ENCODE measurements around the gene EPHA8.

EPHA8 gene

GRCh38 chr1:22528451-22528850 is 34.8 kb upstream of the EPHA8 start:
- Histone ChIP-seq H3K36me3 (ENCODE audit: insufficient read depth, low read length) (no peaks in the 10 kb centered on the region), H3K4me1 (ENCODE audit: insufficient read depth, low read length) (no peaks in the 10 kb centered on the region), H3K9ac (ENCODE audit: low read depth, low read length) (no peak overlapping the region), H3K9me3 (ENCODE audit: control insufficient read depth, insufficient read depth, low read length) (no peaks in the 10 kb centered on the region)

GRCh38 chr1:22529901-22530621 is 33.2 kb upstream of the EPHA8 start:
- Histone ChIP-seq H3K9ac (ENCODE audit: low read depth, low read length) (no peak overlapping the region), H3K36me3 (ENCODE audit: insufficient read depth, low read length) (no peaks in the 10 kb centered on the region), H3K9me3 (ENCODE audit: control insufficient read depth, insufficient read depth, low read length) (no peaks in the 10 kb centered on the region), H3K4me1 (ENCODE audit: insufficient read depth, low read length) (no peaks in the 10 kb centered on the region)

- no peak overlapping the region for H3K9ac ChIP-seq (ENCODE audit: low read depth, low read length)
Measured at GRCh38 chr1:22530715-22531114, 32.6 kb upstream of the EPHA8 start.

GRCh38 chr1:22531251-22531650 is 32.0 kb upstream of the EPHA8 start:
- Histone ChIP-seq H3K4me1 (ENCODE audit: insufficient read depth, low read length) (no peaks in the 10 kb centered on the region), H3K9me3 (ENCODE audit: control insufficient read depth, insufficient read depth, low read length) (no peaks in the 10 kb centered on the region), H3K36me3 (ENCODE audit: insufficient read depth, low read length) (no peaks in the 10 kb centered on the region), H3K9ac (ENCODE audit: low read depth, low read length) (no peak overlapping the region)

More at GRCh38 chr1:22530715-22531114, 32.6 kb upstream of the EPHA8 start:
- no peaks in the 10 kb centered on the region for H3K36me3 ChIP-seq (ENCODE audit: insufficient read depth, low read length)
- no peaks in the 10 kb centered on the region for H3K4me1 ChIP-seq (ENCODE audit: insufficient read depth, low read length)
- no peaks in the 10 kb centered on the region for H3K9me3 ChIP-seq (ENCODE audit: control insufficient read depth, insufficient read depth, low read length)

- Histone ChIP-seq H3K4me1 (ENCODE audit: insufficient read depth, low read length) (no peaks in the 10 kb centered on the region), H3K9ac (ENCODE audit: low read depth, low read length) (no peak overlapping the region), H3K9me3 (ENCODE audit: control insufficient read depth, insufficient read depth, low read length) (no peaks in the 10 kb centered on the region), H3K36me3 (ENCODE audit: insufficient read depth, low read length) (no peaks in the 10 kb centered on the region)
Measured at GRCh38 chr1:22533244-22533895, 29.9 kb upstream of the EPHA8 start.

- H3K36me3 ChIP-seq (ENCODE audit: insufficient read depth, low read length) = no peaks in the 10 kb centered on the region
- H3K9me3 ChIP-seq (ENCODE audit: control insufficient read depth, insufficient read depth, low read length) = no peaks in the 10 kb centered on the region
- no peak overlapping the region for H3K9ac ChIP-seq (ENCODE audit: low read depth, low read length)
- no peaks in the 10 kb centered on the region for H3K4me1 ChIP-seq (ENCODE audit: insufficient read depth, low read length)
Measured at GRCh38 chr1:22534951-22535350, 28.3 kb upstream of the EPHA8 start.

- Histone ChIP-seq H3K9ac (ENCODE audit: low read depth, low read length) (no peak overlapping the region), H3K36me3 (ENCODE audit: insufficient read depth, low read length) (no peaks in the 10 kb centered on the region), H3K9me3 (ENCODE audit: control insufficient read depth, insufficient read depth, low read length) (no peaks in the 10 kb centered on the region), H3K4me1 (ENCODE audit: insufficient read depth, low read length) (no peaks in the 10 kb centered on the region)
Measured at GRCh38 chr1:22535399-22535798, 27.9 kb upstream of the EPHA8 start.

- Histone ChIP-seq H3K9me3 (ENCODE audit: control insufficient read depth, insufficient read depth, low read length) (no peaks in the 10 kb centered on the region), H3K9ac (ENCODE audit: low read depth, low read length) (no peak overlapping the region), H3K36me3 (ENCODE audit: insufficient read depth, low read length) (no peaks in the 10 kb centered on the region), H3K4me1 (ENCODE audit: insufficient read depth, low read length) (no peaks in the 10 kb centered on the region)
Measured at GRCh38 chr1:22536506-22536905, 26.8 kb upstream of the EPHA8 start.

- Histone ChIP-seq H3K9me3 (ENCODE audit: control insufficient read depth, insufficient read depth, low read length) (no peaks in the 10 kb centered on the region), H3K4me1 (ENCODE audit: insufficient read depth, low read length) (no peaks in the 10 kb centered on the region), H3K9ac (ENCODE audit: low read depth, low read length) (no peak overlapping the region), H3K36me3 (ENCODE audit: insufficient read depth, low read length) (no peaks in the 10 kb centered on the region)
Measured at GRCh38 chr1:22537441-22538139, 25.7 kb upstream of the EPHA8 start.

- H3K9me3 ChIP-seq (ENCODE audit: control insufficient read depth, insufficient read depth, low read length) = no peaks in the 10 kb centered on the region
- no peak overlapping the region for H3K9ac ChIP-seq (ENCODE audit: low read depth, low read length)
- no peaks in the 10 kb centered on the region for H3K4me1 ChIP-seq (ENCODE audit: insufficient read depth, low read length)
- no peaks in the 10 kb centered on the region for H3K36me3 ChIP-seq (ENCODE audit: insufficient read depth, low read length)
Measured at GRCh38 chr1:22539510-22540118, 23.7 kb upstream of the EPHA8 start.

GRCh38 chr1:22540337-22540736 is 23.0 kb upstream of the EPHA8 start:
- Histone ChIP-seq H3K36me3 (ENCODE audit: insufficient read depth, low read length) (no peaks in the 10 kb centered on the region), H3K9ac (ENCODE audit: low read depth, low read length) (no peak overlapping the region), H3K4me1 (ENCODE audit: insufficient read depth, low read length) (no peaks in the 10 kb centered on the region)

GRCh38 chr1:22542886-22543285 is 20.4 kb upstream of the EPHA8 start:
- Histone ChIP-seq H3K9me3 (ENCODE audit: control insufficient read depth, insufficient read depth, low read length) (no peaks in the 10 kb centered on the region), H3K9ac (ENCODE audit: low read depth, low read length) (no peak overlapping the region), H3K36me3 (ENCODE audit: insufficient read depth, low read length) (no peaks in the 10 kb centered on the region), H3K4me1 (ENCODE audit: insufficient read depth, low read length) (no peaks in the 10 kb centered on the region)

More at GRCh38 chr1:22540337-22540736, 23.0 kb upstream of the EPHA8 start:
- no peaks in the 10 kb centered on the region for H3K9me3 ChIP-seq (ENCODE audit: control insufficient read depth, insufficient read depth, low read length)

GRCh38 chr1:22543679-22544078 is 19.6 kb upstream of the EPHA8 start:
- no peak overlapping the region for H3K9ac ChIP-seq (ENCODE audit: low read depth, low read length)
- no peaks in the 10 kb centered on the region for H3K4me1 ChIP-seq (ENCODE audit: insufficient read depth, low read length)
- no peaks in the 10 kb centered on the region for H3K9me3 ChIP-seq (ENCODE audit: control insufficient read depth, insufficient read depth, low read length)
- no peaks in the 10 kb centered on the region for H3K36me3 ChIP-seq (ENCODE audit: insufficient read depth, low read length)

GRCh38 chr1:22544606-22545005 is 18.7 kb upstream of the EPHA8 start:
- Histone ChIP-seq H3K4me1 (ENCODE audit: insufficient read depth, low read length) (no peaks in the 10 kb centered on the region), H3K9ac (ENCODE audit: low read depth, low read length) (no peak overlapping the region), H3K9me3 (ENCODE audit: control insufficient read depth, insufficient read depth, low read length) (no peaks in the 10 kb centered on the region), H3K36me3 (ENCODE audit: insufficient read depth, low read length) (no peaks in the 10 kb centered on the region)
